HEK293 (cell line): ENCODE measurements around the gene NOX3.

ENCODE experiments used
- CTCF ChIA-PET: fragments of 350-600 bp; formaldehyde crosslinking; extraction: SDS; loops from one replicate; lab custom pipeline; 2021; ENCODE audit warnings: antibody characterized with exemption; lab: Yijun Ruan, JAX
- POLR2A ChIA-PET: fragments of 300-600 bp; formaldehyde crosslinking; extraction: SDS; loops from one replicate; lab custom pipeline; 2020; ENCODE audit warnings: antibody characterized with exemption, inconsistent platforms; lab: Yijun Ruan, JAX
- H3K27ac ChIP-seq: fragments of 200-500 bp; sonication (Bioruptor generic); 2 replicates; pipeline ENCODE4 v1.5.1; 2014; ENCODE audit warnings: low read depth, low read length, control low read depth, inconsistent platforms; ENCODE audit errors: extremely low read depth
- H3K36me3 ChIP-seq, 2 experiments: fragments of 200-500 bp in 1 of 2; sonication (Bioruptor generic) in 1 of 2; 1 replicate in 1 of 2; 2 replicates in 1 of 2; pipeline ENCODE4 v1.5.1; 2014 to 2017; ENCODE audit warnings: inconsistent platforms in 2 of 2, low read length in 2 of 2; ENCODE audit not compliant: control insufficient read depth in 2 of 2, insufficient read depth in 1 of 2
- H3K4me1 ChIP-seq: fragments of 200-500 bp; sonication (Bioruptor generic); 2 replicates; pipeline ENCODE4 v1.5.1; 2014; ENCODE audit warnings: mild to moderate bottlenecking, low read length, inconsistent platforms; ENCODE audit not compliant: control insufficient read depth, insufficient read depth
- H3K4me3 ChIP-seq: 2 replicates; pipeline ENCODE4 v1.5.1; 2011; ENCODE audit warnings: low read depth, mild to moderate bottlenecking, control low read depth, low read length, moderate library complexity
- H3K9me3 ChIP-seq: fragments of 200-500 bp; sonication (Bioruptor generic); 2 replicates; pipeline ENCODE4 v1.5.1; 2014; ENCODE audit warnings: low read depth, low read length, inconsistent platforms; ENCODE audit not compliant: control insufficient read depth, insufficient read depth
- BCL11B ChIP-seq: fragments of 450-650 bp; formaldehyde crosslinking; IDR thresholded peaks from 2 replicates; pipeline ENCODE4 v1.5.1; 2016; ENCODE audit warnings: low read depth, missing biosample characterization, missing genetic modification characterization
- BCL6B ChIP-seq: fragments of 450-650 bp; formaldehyde crosslinking; IDR thresholded peaks from 2 replicates; pipeline ENCODE4 v1.5.1; 2017; ENCODE audit warnings: missing biosample characterization, missing genetic modification characterization
- HIC1 ChIP-seq: fragments of 450-650 bp; formaldehyde crosslinking; IDR thresholded peaks from 2 replicates; pipeline ENCODE4 v1.5.1; 2016; ENCODE audit warnings: missing biosample characterization, missing genetic modification characterization
- PRDM10 ChIP-seq: fragments of 450-650 bp; formaldehyde crosslinking; IDR thresholded peaks from 2 replicates; pipeline ENCODE4 v1.5.1; 2016; ENCODE audit warnings: missing biosample characterization, missing genetic modification characterization
- SETDB1 ChIP-seq: IDR thresholded peaks from one replicate; pipeline ENCODE4 v1.6.1; 2017; ENCODE audit warnings: mild to moderate bottlenecking, low read length, moderate library complexity, mixed read lengths; ENCODE audit not compliant: insufficient read length
- ZBTB49 ChIP-seq: fragments of 450-650 bp; formaldehyde crosslinking; IDR thresholded peaks from 2 replicates; pipeline ENCODE4 v1.5.1; 2016; ENCODE audit warnings: missing biosample characterization, missing genetic modification characterization, low read depth
- ZBTB7A ChIP-seq: fragments of 450-650 bp; formaldehyde crosslinking; IDR thresholded peaks from 2 replicates; pipeline ENCODE4 v1.5.1; 2016; ENCODE audit warnings: low read depth, missing biosample characterization, missing genetic modification characterization
- ZFP69B ChIP-seq: fragments of 450-650 bp; formaldehyde crosslinking; IDR thresholded peaks from 2 replicates; pipeline ENCODE4 v1.5.1; 2016; ENCODE audit warnings: missing biosample characterization, missing genetic modification characterization
- ZNF132 ChIP-seq: fragments of 450-650 bp; formaldehyde crosslinking; IDR thresholded peaks from 2 replicates; pipeline ENCODE4 v1.5.1; 2017; ENCODE audit warnings: missing biosample characterization, missing genetic modification characterization, borderline replicate concordance
- ZNF155 ChIP-seq: fragments of 450-650 bp; formaldehyde crosslinking; IDR thresholded peaks from 2 replicates; pipeline ENCODE4 v1.5.1; 2016; ENCODE audit warnings: missing biosample characterization, missing genetic modification characterization
- ZNF16 ChIP-seq: fragments of 450-650 bp; formaldehyde crosslinking; IDR thresholded peaks from 2 replicates; pipeline ENCODE4 v1.5.1; 2016; ENCODE audit warnings: low read depth, missing biosample characterization, missing genetic modification characterization
- ZNF223 ChIP-seq: fragments of 450-650 bp; formaldehyde crosslinking; IDR thresholded peaks from 2 replicates; pipeline ENCODE4 v1.5.1; 2016; ENCODE audit warnings: missing biosample characterization, missing genetic modification characterization
- ZNF266 ChIP-seq: fragments of 450-650 bp; formaldehyde crosslinking; IDR thresholded peaks from 2 replicates; pipeline ENCODE4 v1.5.1; 2016; ENCODE audit warnings: missing biosample characterization, missing genetic modification characterization, low read depth
- ZNF48 ChIP-seq: fragments of 450-650 bp; formaldehyde crosslinking; IDR thresholded peaks from 2 replicates; pipeline ENCODE4 v1.5.1; 2016; ENCODE audit warnings: missing biosample characterization, missing genetic modification characterization
- ZNF521 ChIP-seq: fragments of 450-650 bp; formaldehyde crosslinking; IDR thresholded peaks from 2 replicates; pipeline ENCODE4 v1.5.1; 2017; ENCODE audit warnings: missing biosample characterization, mild to moderate bottlenecking, missing genetic modification characterization
- ZNF530 ChIP-seq: fragments of 450-650 bp; formaldehyde crosslinking; IDR thresholded peaks from 2 replicates; pipeline ENCODE4 v1.5.1; 2016; ENCODE audit warnings: low read depth, missing biosample characterization, missing genetic modification characterization
- ZNF544 ChIP-seq: fragments of 450-650 bp; formaldehyde crosslinking; IDR thresholded peaks from 2 replicates; pipeline ENCODE4 v1.5.0; 2017; ENCODE audit warnings: missing biosample characterization, missing genetic modification characterization
- ZNF548 ChIP-seq: fragments of 450-650 bp; formaldehyde crosslinking; IDR thresholded peaks from 2 replicates; pipeline ENCODE4 v1.5.1; 2016; ENCODE audit warnings: missing biosample characterization, missing genetic modification characterization
- ZNF549 ChIP-seq: fragments of 450-650 bp; IDR thresholded peaks from 2 replicates; pipeline ENCODE4 v1.5.1; 2018; ENCODE audit warnings: missing biosample characterization, missing genetic modification characterization, mild to moderate bottlenecking, inconsistent platforms, moderate library complexity
- ZNF621 ChIP-seq: fragments of 450-650 bp; formaldehyde crosslinking; IDR thresholded peaks from 2 replicates; pipeline ENCODE4 v1.5.1; 2017; ENCODE audit warnings: missing biosample characterization, missing genetic modification characterization
- ZNF704 ChIP-seq: fragments of 450-650 bp; formaldehyde crosslinking; IDR thresholded peaks from 2 replicates; pipeline ENCODE4 v1.5.1; 2016; ENCODE audit warnings: missing biosample characterization, missing genetic modification characterization
- ZNF830 ChIP-seq: fragments of 450-650 bp; IDR thresholded peaks from 2 replicates; pipeline ENCODE4 v1.5.0; 2018; ENCODE audit warnings: missing biosample characterization, missing genetic modification characterization, low read depth, mild to moderate bottlenecking, moderate library complexity
- ZSCAN16 ChIP-seq: fragments of 450-650 bp; formaldehyde crosslinking; IDR thresholded peaks from 2 replicates; pipeline ENCODE4 v1.5.1; 2016; ENCODE audit warnings: missing biosample characterization, missing genetic modification characterization

The NOX3 gene

GRCh38 chr6:155434096-155434495, 21.5 kb downstream of the NOX3 start (continued):
- TF ChIP-seq ZBTB49 (tag by site-specific recombination) (no peak), ZBTB7A (no peak), ZNF704 (tag by site-specific recombination) (no peak), ZNF132 (no peak), ZNF544 (no peak), ZNF16 (tag by site-specific recombination) (no peak)

- Histone ChIP-seq H3K36me3 (no peaks in the 10 kb centered on the region), H3K4me1 (peaks cover 4% of the 10 kb centered on the region; the same call in 1 of the 2 replicates), H3K27ac (no peak overlapping the region), H3K4me3 (no peak overlapping the region), H3K9me3 (no peaks in the 10 kb centered on the region)
- TF ChIP-seq ZFP69B (tag by site-specific recombination): no peak
- TF ChIP-seq PRDM10 (tag by site-specific recombination): no peak
- ChIA-PET CTCF (no interaction called here), POLR2A (no interaction called here)
These were observed 23.3 kb downstream of the NOX3 start for GRCh38 chr6:155432293-155432692.

- POLR2A ChIA-PET: no interaction called here
- H3K27ac ChIP-seq: no peak overlapping the region
- CTCF ChIA-PET: no interaction called here
- no peak for TF ChIP-seq ZNF266
- no peak for TF ChIP-seq ZNF530 (tag by site-specific recombination)
- TF ChIP-seq ZNF621 (tag by site-specific recombination): no peak
- TF ChIP-seq BCL6B (tag by site-specific recombination): 0 out of 2 replicates have a peak, but pooled peaks have one; percentile 11
- no peak for TF ChIP-seq ZNF548 (tag by site-specific recombination)
- TF ChIP-seq SETDB1: peak; percentile 93
- peak; percentile 73; the same call in 1 of the 2 replicates for TF ChIP-seq ZNF549 (tag by site-specific recombination)
- no peak for TF ChIP-seq ZNF830 (tag by site-specific recombination)
- TF ChIP-seq ZNF521 (tag by site-specific recombination): no peak
- no peak for TF ChIP-seq ZNF155
- TF ChIP-seq ZSCAN16 (tag by site-specific recombination): no peak
- TF ChIP-seq BCL11B: no peak
- TF ChIP-seq ZNF48: no peak
- TF ChIP-seq ZNF223 (tag by site-specific recombination): no peak
- no peak for TF ChIP-seq HIC1 (tag by site-specific recombination)
These were observed 26.2 kb downstream of the NOX3 start for GRCh38 chr6:155429321-155429893.

More at GRCh38 chr6:155429321-155429893, 26.2 kb downstream of the NOX3 start:
- H3K4me3 ChIP-seq: no peak overlapping the region
- no peaks in the 10 kb centered on the region for H3K9me3 ChIP-seq
- no peaks in the 10 kb centered on the region for H3K36me3 ChIP-seq
- H3K4me1 ChIP-seq: peaks cover 4% of the 10 kb centered on the region; the same call in 1 of the 2 replicates
